Frontal cortex (tissue), 4 donors: ENCODE measurements around the gene TEX2. TPM values are rescaled to one million over a fixed set of nuclear protein-coding genes. Genes with fewer than 3 reads are reported as not detected.

Experiments used
- DNase-seq, 2 donors: peaks; one replicate each; pipeline ENCODE4 v3.0.0; 2012; ENCODE audit warnings: low spot score in 2 of 2
- FAIRE-seq: peaks from 2 replicates; lab custom pipeline; 2012; peaks lifted over from hg19 to GRCh38; lab: Jason Lieb, UNC
- total RNA-seq: library from RNA; depleted of rRNA; stranded (reverse); fragments of >200 nt; gene quantifications from one replicate; pipeline ENCODE4 v1.2.3, GENCODE V29; 2014
- donor health status: control.
- donor health status: control.
- donor health status: control.

Gene TEX2, protein sequence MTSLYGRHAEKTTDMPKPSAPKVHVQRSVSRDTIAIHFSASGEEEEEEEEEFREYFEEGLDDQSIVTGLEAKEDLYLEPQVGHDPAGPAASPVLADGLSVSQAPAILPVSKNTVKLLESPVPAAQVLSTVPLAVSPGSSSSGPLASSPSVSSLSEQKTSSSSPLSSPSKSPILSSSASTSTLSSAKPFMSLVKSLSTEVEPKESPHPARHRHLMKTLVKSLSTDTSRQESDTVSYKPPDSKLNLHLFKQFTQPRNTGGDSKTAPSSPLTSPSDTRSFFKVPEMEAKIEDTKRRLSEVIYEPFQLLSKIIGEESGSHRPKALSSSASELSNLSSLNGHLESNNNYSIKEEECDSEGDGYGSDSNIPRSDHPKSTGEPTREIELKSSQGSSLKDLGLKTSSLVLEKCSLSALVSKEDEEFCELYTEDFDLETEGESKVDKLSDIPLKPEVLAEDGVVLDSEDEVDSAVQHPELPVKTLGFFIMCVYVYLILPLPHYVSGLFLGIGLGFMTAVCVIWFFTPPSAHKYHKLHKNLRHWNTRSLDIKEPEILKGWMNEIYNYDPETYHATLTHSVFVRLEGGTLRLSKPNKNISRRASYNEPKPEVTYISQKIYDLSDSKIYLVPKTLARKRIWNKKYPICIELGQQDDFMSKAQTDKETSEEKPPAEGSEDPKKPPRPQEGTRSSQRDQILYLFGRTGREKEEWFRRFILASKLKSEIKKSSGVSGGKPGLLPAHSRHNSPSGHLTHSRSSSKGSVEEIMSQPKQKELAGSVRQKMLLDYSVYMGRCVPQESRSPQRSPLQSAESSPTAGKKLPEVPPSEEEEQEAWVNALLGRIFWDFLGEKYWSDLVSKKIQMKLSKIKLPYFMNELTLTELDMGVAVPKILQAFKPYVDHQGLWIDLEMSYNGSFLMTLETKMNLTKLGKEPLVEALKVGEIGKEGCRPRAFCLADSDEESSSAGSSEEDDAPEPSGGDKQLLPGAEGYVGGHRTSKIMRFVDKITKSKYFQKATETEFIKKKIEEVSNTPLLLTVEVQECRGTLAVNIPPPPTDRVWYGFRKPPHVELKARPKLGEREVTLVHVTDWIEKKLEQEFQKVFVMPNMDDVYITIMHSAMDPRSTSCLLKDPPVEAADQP
- 31.8 TPM for total RNA-seq

DNA sequence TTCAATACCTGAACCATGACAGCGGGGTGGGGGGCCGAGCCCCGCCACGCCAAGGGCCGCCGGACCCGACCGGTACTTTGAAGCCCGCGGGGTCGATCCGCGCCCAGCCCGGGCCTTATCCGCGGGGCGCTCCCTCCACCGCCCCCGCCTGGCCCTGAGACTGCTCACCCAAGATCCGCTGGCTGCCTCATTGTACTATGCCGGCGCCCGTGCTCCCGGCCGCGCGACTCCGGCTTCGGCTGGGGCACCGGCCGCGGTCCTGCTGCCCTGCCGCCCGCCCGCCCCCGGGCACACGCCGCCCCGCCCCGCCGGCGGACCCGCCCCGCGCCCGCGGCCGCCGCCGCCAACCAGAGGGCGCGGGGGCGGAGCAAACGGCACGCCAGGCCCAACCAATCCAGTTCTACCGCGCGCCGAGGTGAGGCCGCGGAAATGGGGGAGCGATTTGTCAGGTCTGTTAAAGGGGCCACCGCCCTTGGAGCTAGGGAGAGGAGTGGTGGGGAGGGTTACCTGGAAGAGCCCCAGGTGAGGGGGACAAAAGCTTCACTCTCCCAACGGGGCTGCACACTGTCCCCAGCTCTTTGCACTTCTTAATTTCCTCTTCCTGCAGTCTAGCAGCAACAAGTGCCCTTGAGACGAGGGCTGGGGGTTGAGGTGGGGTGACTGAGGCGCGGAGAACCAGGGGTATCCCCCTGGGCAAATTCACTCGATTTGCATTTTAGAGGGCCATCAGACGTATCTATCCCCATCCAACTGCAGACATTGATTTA lies at the start of gene TEX2:
TSS of gene TEX2 (minus strand) at position 261 of the 767 bp plus-strand sequence. CDS start 49,043 bp downstream, outside the sequence.
- FAIRE-seq (no peak), DNase-seq (peak; percentile 98)

DNA sequence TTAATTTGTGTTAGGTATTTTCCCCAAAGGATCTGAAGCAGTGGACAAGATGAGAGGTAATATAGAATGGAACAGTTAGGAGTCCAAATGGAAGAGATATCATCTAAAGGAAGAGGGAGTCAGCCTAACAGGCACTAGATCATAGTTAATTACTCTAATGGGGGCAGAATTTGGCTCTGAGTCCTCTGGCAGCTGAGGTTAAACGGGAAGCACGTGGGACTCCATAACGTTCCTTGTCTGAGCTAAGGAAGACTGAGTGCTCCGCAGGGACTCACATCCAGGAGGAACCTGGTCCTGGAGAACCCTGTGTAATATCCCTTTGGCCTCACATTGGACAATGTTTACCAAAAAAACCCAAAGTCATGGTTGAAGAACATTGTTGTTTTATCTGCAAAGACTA lies 46.6 kb upstream of the TEX2 start:
- FAIRE-seq: no peak
- DNase-seq: no peak

DNA sequence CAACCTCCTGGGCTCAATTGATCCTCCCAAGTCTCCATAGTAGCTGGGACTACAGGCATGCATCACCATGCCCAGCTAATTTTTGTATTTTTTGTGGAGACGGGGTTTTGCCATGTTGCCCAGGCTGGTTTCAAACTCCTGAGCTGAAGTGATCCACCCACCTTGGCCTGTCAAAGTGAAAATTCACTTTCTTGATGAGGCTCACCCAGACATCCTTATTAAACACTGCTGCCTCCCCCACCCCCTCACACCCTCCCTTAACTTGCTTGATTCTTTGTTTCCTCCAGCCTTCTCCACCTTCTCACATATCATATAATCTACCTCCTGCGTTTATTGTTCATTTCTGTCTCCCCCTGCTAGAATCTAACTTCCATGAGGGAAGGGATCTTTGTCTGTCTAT lies 46.0 kb upstream of the TEX2 start:
- no peak for DNase-seq
- no peak for FAIRE-seq

DNA sequence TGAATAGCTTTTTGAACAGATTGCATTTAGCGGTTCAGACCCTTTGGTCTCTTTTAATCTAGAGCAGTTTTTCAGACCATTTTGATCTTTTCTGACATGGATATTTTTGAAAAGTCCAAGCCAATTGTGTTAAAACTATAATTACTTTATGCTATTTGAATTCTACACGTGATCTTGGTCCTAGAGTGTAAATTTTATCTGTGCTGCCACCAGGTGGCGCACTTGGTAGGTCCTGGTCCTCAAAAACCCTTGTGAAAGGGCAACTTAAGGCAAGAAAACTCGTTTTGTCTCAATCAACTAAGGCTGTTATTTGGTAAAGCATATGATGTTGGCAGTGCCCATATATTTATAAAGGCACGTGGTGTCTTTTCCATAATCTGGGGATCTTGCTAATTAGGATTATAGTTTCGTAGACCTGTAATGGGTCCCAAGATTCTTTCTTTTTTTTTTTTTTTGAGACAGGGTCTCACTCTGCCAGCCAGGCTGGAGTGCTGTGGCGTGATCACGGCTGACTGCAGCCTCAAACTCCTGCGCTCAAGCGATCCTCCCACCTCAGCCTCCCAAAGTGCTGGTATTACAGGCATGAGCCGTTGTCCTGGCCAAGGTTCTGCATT lies 43.9 kb upstream of the TEX2 start:
- peak; percentile 19 to 60 for DNase-seq
- FAIRE-seq: peak; percentile 3

DNA sequence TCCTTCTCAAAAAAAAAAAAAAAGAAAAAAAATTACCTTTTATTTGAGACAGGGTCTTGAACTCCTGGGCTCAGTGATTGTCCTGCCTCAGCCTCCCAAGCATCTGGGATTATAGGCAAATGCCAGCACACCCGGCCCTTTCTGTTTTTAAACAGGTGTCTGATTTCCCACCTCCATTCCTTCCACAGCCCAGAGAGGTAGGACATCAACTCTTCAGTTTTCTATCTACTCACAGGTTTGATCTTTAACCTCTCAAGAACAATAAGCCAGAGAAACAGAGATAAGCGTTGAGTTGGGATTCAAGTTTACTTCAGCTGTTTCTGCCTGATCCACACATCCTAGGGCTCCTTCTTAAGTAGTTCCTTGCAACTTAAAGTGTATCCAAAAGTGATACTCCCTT lies 41.5 kb upstream of the TEX2 start:
- FAIRE-seq (no peak), DNase-seq (no peak)

DNA sequence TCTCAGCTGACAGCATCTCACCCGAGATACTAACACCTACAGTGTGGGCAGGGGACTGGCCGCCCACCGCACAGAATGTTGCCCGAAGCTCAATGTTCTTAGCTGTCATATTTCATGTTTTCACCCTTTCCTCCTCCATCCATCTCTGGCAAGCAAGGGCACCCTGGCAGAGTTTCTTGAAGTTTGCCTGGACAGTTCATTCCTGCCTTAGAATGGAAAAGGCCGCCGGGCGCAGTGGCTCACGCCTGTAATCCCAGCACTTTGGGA lies 37.6 kb upstream of the TEX2 start:
- DNase-seq (no peak), FAIRE-seq (no peak)

DNA sequence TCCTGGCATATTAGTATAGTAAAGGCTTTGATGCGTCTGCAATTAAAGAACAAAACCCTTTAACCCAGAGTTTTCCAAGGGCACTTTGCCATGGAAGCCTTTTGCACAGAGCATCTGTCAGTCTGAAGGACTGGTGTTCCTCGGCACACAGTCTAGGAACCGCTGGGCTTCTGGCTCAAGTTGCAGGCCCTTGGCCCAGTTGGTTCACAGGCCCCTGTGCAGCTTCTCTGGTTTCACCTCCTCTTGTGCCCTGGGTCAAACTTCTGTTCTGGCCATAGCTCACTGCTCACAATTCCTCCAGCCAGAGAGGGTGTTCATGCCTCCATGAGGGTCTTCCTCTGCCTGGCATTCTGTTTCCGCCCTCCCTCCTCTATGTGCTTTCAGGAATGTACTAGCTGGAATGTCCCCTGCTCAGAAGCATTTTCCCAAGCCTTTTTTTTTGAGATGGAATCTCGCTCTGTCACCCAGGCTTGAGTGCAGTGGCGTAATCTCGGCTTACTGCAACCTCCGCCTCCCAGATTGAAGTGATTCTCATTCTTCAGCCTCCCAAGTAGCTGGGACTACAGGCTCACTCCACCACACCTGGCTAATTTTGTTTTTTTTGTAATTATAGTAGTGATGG lies 34.5 kb upstream of the TEX2 start:
- DNase-seq (no peak), FAIRE-seq (no peak)

DNA sequence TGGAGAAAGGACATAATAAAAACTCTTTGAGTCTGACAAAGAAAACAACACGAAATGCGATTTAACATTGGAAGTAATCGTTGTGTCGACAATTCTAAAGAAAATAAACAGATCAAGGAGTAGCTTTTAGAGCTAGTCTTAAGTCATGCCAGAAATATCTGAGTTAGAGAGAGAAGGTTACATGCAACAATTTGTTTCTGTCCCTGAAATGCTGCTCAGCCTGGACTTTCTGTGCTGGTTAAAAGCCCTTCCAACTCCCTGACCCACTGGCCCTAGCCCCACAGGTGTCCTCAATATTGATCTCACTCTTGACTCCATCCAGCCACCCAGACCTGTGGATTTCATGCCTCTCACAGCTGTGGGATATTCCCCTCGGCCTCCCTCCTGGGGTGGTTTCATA lies 33.2 kb upstream of the TEX2 start:
- DNase-seq: no peak
- no peak for FAIRE-seq

DNA sequence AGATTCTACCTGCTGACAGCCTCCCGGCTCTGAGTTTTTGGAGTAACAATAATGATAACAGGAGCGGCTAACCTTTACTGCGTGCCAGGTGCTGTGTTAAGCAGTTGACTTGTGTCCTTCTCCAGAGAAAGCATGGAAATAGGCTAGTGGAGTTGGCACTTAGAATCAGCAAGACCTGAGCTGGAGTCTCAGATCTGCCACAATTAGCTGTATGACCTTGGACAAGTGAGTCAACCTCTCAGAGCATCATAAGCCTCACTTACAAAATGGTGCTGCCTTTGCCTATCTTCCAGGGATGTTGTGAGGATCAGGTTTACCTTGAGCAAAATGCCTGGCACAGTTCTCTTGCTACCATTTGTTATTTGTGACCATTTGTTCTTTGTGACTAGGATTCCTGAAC lies 32.1 kb upstream of the TEX2 start:
- FAIRE-seq (no peak), DNase-seq (no peak)

DNA sequence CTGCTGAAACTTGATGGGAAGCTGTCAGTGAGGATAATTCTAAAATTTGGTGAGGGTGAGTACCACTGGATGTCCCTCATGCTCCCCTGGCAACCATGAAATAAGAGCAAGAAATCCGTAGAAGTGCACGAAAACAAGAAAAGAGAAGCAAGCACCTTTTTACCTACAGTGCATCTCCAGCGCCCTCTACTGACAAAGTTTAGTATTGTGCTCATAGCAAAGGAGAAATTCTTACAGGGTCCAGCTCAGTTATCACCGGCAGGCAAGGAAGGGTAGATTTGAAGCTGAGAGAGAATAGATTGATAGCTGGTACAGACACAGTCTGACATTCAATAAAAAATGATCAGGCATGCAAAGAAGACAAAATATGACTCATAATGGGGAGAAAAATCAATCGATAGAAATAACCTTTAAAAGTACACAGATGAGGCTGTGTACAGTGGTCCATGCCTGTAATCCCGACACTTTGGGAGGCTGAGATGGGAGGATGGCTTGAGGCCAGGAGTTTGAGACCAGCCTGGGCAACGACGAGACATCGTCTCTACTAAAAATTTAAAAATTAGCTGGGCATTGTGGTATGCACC lies 28.3 kb upstream of the TEX2 start:
- FAIRE-seq (no peak), DNase-seq (no peak)

DNA sequence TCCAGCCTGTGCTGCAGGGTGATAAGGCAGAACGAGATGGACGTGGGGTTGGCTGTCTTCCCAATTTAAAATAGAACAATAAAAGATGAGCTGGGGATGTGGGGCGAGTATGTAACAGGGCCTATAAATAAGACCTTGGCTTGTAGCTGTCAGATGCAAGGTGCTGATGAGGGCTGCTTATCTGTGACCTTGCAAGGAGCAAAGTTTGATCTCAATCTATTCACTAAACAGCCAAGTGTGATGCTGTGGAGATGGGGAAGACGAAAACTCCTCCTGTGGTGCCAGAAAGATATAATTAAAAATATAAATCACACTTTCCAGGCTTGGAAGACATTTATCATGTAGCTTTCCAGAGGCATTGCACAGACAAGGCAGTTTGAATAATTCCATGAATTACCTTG lies 26.7 kb upstream of the TEX2 start:
- DNase-seq: no peak
- FAIRE-seq: no peak

DNA sequence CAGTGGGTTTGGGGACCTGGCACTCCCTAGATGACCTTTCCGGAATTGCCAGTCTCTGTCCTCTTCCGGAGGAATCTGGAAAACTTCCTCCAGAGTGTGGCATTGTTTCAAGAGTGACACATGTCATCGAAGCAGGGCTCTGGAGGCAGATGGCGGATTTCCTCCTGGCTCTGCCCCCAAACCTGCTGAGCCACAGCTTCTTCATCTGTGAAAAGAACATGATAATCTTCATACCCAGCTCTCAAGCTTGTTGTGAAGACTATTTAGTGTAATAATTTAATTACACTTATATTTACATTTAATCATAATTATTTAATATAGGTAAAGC lies 19.7 kb upstream of the TEX2 start:
- DNase-seq (no peak), FAIRE-seq (no peak)

DNA sequence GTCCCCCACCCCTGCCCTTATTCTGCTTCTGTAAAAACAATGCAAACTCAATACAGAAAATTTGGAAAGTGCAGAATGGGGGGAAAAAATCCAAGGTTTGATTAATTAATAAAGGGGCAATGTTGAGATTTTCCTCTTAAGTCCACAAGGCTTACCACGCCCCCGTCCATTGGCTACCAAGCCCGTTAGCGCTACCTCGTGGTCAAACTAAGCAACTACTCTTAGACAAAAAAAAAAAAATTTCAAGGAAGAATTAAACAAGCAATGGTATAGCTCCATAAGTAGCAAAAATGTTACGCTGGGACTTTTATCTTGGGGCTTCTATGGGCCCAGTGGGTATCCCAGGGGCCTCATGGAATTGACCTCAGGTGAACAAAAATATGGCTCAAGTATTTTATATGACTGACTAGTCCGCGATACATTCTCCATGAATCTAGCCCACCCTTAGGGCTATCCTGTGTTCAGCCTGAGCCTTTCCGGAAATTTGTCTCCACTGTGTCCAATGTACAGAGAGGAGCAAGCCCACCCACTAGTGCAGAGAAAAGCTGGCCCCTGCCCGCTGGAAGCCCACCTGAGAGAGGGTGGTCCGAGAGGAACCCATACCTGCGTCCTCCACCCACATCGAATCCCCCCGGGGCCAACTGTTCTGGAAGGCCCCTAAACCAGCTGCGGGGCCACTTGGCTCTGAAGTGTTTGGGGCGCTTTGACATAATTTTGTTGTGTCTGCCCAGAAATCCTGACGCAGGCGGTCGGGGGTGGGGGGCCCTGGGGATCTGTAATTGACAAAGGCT lies 19.1 kb upstream of the TEX2 start:
- no peak for FAIRE-seq

DNA sequence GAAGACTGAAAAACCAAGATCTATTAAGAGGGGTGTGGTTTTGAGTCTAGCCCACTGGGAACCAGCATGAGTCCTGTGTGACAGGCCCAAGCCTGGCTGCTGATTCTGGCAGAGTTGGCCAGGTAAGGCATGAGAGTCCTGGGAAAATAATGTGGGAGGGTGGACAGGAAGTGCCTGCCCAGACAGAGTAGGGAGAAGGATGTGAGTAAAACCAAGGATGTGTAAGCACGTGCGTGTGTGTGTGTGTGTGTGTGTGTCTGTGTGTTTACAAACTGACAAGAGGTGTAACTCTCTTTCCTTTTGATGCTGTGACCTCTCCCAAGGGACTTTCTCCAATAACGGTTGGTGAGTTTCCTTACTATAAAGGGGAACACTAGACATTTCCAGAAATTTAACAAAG lies 15.6 kb upstream of the TEX2 start:
- no peak for DNase-seq
- FAIRE-seq: no peak

More for the DNA sequence above, 19.1 kb upstream of the TEX2 start:
- DNase-seq: peak in 1 of 2 donors; percentile 56

DNA sequence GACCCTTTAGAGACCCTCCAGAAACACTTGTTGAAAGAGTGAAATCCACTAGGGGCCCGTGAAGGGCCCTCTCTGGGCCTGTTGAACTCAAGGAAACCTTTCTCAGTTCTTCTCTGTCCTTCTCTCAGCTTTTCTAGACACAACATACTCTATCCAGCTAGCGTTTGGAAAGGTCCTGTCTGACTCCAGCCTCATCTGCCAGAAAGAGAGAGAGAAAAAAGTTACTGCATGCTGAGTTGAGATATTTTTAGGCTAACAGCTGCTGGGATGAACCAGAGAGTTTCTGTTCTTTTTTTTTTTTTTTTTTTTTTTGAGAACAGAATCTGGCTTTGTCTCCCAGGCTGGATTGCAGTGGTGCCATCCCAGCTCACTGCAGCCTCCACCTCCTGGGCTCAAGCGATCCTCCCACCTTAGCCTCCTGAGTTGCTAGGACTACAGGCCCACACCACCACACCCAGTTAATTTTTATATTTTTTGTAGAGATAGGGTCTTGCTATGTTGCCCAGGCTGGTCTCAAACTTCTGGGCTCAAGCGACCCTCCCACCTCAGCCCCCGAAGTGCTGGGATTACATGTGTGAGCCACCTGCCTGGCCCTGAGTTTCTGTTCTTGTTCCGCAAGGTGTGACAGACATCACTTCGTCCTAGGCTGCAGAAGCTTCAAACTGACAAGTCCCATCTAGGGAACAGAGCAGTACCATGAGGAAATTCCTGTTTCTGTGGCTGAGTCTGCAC lies 14.9 kb upstream of the TEX2 start:
- FAIRE-seq (no peak), DNase-seq (no peak)

DNA sequence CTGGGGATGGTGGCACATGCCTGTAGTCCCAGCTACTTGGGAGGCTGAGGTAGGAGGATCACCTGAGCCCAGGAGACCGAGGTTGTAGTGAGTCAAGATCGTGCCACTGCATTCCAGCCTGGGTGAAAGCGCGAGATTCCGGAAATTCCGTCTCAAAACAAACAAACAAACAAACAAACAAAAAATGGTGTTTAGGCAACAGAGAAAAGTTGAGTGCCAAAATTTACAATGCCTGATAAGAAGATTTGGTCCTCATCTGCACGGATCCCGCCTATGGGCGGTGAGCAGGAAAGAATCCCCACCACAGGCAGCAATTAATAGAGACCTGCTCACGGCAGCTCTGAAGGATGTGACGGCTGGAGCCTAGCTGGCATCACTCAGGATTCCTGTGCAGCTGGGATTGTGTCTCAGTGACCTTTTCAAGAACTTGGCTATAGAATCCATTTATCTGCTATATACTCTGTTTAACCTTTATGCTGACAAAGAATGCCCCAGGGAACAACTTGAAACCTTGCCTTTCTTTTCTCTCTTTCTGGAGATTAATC lies 14.0 kb upstream of the TEX2 start:
- FAIRE-seq: no peak
- no peak for DNase-seq

DNA sequence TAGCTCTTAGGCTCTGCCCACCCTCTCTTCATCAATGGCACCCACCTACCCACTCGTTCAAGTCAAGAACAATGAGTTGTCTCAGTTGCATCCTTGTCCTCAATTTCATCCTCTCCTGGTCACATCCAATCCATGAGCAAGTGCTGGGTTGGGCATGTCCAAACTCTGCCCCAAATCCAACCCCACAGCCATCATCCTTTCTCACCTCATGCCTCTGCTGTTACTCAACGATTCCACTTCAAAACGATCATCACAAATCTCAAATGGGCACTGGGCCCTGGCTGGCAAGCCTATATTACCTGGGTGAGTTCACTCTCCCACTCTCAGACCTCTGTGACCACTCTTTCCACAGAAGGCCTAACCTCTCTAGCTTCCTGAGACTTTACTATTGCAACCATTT lies 12.0 kb upstream of the TEX2 start:
- FAIRE-seq: no peak
- no peak for DNase-seq
